NCI-H2196 treated with DMSO at 0.1 percent for 48 hours (cell line): Measurements from ENCODE around the gene DLG1.
"Not testable (repeated sequence)": the region's sequence is repeated elsewhere in the genome, so short reads cannot be mapped to it uniquely, and the experiment has no call there.

Experiments
- DNase-seq: peaks from one replicate; lab custom pipeline; 2025; ENCODE audit not compliant: unreplicated experiment; lab: John Stamatoyannopoulos, UW

The DLG1 gene

DNA sequence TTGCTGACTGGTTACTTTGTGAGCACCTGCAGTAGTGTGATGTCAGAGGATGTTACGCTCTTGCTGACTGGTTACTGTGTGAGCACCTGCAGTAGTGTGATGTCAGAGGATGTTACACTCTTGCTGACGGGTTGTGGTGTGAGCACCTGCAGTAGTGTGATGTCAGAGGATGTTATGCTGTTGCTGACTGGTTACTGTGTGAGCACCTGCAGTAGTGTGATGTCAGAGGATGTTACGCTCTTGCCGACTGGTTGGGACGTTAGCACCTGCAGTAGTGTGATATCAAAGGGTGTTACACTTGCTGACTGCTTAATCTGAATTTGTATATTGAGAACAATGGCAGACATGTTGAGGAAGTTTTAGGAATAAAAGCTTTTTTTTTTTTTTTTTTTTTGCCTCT is 263.6 kb downstream of the DLG1 start:
- not testable (repeated sequence) for DNase-seq

DNA sequence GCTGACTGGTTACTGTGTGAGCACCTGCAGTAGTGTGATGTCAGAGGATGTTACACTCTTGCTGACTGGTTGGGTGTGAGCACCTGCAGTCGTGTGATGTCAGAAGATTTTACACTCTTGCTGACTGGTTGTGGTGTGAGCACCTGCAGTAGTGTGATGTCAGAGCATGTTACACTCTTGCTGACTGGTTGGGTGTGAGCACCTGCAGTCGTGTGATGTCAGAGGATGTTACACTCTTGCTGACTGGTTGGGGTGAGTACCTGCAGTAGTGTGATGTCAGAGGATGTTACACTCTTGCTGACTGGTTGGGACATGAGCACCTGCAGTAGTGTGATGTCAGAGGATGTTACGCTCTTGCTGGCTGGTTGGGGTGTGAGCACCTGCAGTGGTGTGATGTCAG is 264.6 kb downstream of the DLG1 start:
- DNase-seq: not testable (repeated sequence)

GRCh38 chr3:197031315-197032285 is 266.8 kb downstream of the DLG1 start:
- DNase-seq: no peak

GRCh38 chr3:197030379-197031314 is 267.8 kb downstream of the DLG1 start:
- DNase-seq: no peak

DNA sequence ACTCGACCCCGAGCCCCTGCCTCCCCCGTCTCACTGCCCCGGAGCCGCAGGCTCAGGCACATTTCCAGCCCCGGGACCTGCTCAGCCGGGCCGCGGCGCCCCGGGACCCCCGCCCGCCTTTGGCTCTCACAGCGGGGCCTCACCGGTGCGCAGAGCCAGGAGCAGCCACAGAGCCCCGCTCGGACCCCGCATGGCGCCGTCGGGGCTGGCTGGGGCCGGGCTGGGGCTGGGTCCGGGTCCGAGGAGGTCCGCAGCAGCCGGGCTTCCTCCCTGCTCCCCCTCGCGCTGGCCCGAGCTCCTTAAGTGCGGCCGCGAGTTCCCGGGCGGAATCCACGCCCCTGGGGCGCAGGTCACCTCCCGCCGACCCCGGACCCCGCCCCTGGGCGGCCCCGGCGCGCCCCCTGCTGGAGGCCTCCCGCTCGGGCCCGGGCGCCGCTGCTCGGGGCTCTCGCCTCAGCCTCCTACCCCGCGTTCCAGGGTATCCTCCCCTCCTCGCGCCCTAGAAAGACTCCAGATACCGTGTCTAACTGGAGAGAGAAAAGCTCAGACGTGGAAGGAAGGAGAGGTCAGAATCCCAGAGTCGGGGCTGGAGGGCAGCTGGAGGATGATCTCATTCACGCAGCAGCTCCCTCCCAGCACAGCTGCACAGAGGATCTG is 268.8 kb downstream of the DLG1 start, which contains the start of gene MELTF:
MELTF (minus strand) TSS at position 307 of the 657 bp plus-strand sequence; CDS start at position 192, 115 bp downstream.
- DNase-seq: peak; percentile 72

GRCh38 chr3:197028728-197029510 is 269.5 kb downstream of the DLG1 start:
- DNase-seq: no peak

GRCh38 chr3:197027896-197028727 is 270.3 kb downstream of the DLG1 start:
- DNase-seq: no peak

- DNase-seq: no peak
Observed at GRCh38 chr3:197027151-197027895, 271.1 kb downstream of the DLG1 start.

DNA sequence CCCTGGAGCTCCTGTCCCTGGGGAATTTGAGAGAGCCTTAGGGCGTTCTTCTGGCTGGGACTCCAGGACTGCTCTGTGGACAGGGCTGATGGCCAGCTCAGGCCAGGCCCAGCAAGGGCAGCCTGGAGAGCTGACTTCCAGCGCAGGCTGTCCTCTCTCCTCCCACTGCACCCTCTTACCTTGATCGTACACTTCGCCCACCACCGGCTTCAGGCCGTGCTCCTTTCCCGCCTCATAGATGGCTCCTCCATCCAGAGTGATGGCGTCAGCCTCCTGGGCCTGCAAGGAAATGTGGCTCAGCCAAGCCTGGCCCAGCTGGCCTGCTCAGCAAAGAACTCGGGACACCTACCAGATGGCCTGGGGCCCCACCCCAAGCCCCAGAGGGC is 271.9 kb downstream of the DLG1 start:
- no peak for DNase-seq

- no peak for DNase-seq
Observed at GRCh38 chr3:197025736-197026480, 272.5 kb downstream of the DLG1 start.

GRCh38 chr3:197024881-197025735 is 273.3 kb downstream of the DLG1 start:
- DNase-seq: no peak

DNA sequence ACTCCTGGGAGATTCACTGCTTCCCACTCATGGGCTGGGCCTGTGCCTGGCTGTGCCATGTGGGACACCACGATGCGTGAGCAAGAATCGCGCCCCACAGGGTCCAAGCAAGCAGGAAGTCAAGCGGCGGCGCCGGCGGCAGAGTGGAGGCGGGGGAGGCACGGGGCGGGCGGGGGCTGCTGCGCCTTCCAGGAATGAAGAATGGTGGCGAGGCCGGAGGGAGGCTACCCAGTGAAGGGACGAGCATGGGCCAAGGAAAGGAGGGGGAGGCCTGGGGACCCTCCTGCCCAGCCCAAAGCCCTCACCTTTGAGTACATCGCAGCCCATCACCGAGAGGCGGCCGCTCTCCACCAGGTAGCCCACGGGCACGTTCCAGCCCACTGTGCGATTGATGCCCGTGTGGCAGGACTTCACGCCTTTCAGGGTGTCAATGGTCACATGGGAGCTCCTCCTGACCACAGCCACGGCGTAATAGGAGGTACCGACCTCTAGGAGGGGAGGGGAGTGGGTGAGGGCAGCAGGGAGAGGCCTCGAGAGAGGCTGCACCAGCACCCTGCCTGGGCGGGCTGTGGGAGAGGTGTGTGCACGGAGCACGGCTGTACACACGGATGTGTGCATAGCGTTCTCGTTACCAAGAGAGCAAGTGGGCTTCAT is 274.3 kb downstream of the DLG1 start:
- DNase-seq: no peak

- DNase-seq: peak; percentile 53
Observed at GRCh38 chr3:197023241-197023997, 275.0 kb downstream of the DLG1 start.

DNA sequence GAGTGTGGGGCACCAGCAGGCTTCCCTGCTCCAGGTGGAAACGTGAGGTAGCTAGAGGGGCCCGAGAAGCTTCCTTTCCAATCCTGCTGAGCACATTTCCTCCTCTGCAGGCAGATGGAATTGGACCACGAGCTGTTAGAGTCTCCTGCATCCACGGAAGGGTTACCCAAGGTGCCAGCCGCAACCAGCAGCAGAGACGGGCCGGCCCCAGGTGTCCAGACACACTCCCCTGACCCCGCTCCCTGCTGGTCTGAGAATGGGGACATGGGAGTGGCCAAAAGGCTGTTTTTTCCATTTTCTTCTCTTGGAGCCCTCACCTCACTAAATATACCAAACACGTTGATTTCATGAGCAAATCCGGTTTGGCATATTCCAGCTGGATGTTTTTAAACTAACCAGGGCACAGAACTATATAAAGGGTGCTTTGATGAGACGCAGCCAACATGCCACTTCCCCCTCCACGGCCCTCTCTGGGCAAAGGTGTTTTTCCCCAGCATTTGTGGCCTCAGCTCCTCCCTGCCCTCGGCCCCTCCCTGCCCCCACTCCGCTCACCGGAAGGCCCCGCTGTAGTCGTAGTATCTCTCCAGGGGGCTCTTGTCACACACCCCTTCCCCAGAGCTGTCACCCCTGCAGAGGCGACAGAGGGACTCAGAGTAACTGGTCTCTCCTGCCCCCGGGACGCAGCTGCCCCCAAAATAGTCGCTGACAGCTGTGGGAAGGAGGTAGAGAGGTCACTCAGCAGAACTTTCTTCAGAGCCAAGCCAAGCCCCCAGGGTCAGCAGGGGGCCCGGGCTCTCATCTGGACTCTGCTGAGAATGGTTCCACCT is 275.8 kb downstream of the DLG1 start:
- no peak for DNase-seq
